MG63 (cell line): ENCODE data around the gene PRLH. TPM values are rescaled to one million over a fixed set of nuclear protein-coding genes. Genes with fewer than 3 reads are reported as not detected.

Experiments
- DNase-seq: peaks from one replicate; pipeline ENCODE4 v3.0.0-alpha.2; 2020
- H3K27me3 ChIP-seq: fragments of 250-450 bp; sonication (Bioruptor Pico); 2 replicates; pipeline ENCODE4 v1.5.1; 2020; ENCODE audit warnings: mild to moderate bottlenecking, moderate library complexity
- H3K36me3 ChIP-seq: fragments of 250-450 bp; sonication (Bioruptor Pico); 2 replicates; pipeline ENCODE4 v1.5.1; 2020; ENCODE audit warnings: mild to moderate bottlenecking, moderate library complexity
- H3K4me3 ChIP-seq: fragments of 250-450 bp; sonication (Bioruptor Pico); 2 replicates; pipeline ENCODE4 v1.5.1; 2020; ENCODE audit warnings: mild to moderate bottlenecking, moderate library complexity
- H3K9me3 ChIP-seq: fragments of 250-450 bp; sonication (Bioruptor Pico); 2 replicates; pipeline ENCODE4 v1.5.1; 2020; ENCODE audit warnings: mild to moderate bottlenecking, moderate library complexity
- total RNA-seq: library from RNA; depleted of rRNA; stranded (reverse); fragments of >200 nt; shearing (Covaris generic); gene quantifications from 2 replicates; pipeline ENCODE4 v1.2.3, GENCODE V29; 2014; ENCODE audit warnings: low replicate concordance

The PRLH gene
- total RNA-seq, 1 experiment from 2014 or later, result not detected

DNA sequence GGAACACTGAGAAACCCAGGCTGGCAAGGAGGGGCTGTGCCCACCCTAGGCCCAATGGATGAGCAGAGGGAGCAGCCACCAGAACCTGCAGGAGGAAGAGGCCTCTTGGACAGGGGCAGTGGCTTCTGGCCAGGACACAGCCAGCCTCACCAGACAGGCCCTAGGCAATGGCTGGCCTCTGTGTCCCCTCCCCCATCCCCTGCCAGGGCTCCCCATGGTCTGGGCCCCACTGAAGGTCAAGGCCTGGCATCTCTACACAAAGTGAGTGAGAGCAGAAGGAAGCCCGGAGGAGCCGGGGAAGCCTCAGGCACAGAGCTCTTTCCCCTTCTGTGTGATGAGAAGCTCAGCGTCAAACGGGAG, 6.3 kb downstream of the PRLH start:
- no peak overlapping the region for H3K4me3 ChIP-seq
- no peaks in the 10 kb centered on the region for H3K27me3 ChIP-seq
- no peaks in the 10 kb centered on the region for H3K36me3 ChIP-seq
- no peak for DNase-seq
- no peaks in the 10 kb centered on the region for H3K9me3 ChIP-seq

DNA sequence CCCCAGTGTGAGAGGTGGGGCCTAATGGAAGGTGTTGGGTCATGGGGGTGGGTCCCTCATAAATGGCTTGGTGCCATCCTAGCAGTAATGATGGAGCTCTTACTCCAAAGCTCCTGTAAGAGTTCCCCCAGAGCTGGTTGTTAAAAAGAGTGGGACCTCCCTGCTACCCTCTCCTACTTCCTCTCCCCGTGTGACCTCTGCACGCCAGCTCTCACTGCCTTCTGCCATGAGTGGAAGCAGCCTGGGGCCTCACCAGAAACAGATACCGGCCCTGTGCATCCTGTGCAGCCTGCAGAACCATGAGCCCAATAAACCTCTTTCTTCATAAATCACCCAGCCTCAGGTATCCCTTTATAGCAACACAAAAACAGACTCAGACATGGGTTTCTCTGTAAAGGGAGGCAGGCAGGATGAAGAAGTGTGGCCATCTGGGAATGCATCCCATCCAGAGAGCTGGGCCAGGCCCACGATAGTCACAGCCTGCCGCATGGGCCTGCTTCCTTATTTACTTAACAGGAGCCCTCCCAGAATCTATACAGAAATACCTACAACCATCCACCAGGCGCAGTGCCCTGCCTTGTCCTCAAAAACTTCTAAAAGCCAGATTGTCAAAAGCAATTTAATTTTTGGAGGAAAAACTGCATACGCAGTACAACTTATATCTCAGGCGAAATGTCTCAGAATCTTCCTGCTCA, 7.5 kb downstream of the PRLH start:
- H3K36me3 ChIP-seq, result no peaks in the 10 kb centered on the region
- no peak for DNase-seq

DNA sequence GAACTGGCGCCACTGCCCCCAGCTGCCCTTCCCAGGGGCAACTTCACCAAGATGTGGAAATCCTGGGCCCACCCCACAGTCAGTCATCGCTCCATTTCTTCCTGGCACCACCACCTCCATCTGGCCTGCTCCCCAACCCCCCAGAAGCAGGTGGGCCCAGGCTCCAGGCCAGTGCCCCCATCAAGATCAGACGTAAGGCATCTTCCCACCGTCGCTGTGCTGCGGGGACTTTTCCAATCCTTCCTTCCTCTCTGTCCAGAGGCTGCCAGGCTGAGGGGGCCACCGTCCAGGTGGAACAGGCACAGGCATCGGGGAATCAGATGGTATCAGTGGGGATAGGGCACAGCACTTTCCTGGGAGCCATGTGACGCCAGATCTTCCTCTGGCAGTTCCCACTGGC, 8.1 kb downstream of the PRLH start:
- Histone ChIP-seq H3K9me3 (no peaks in the 10 kb centered on the region), H3K27me3 (no peaks in the 10 kb centered on the region), H3K4me3 (no peak overlapping the region), H3K36me3 (no peaks in the 10 kb centered on the region)
- DNase-seq, result no peak

More for the DNA sequence above, 7.5 kb downstream of the PRLH start:
- H3K9me3 ChIP-seq, result no peaks in the 10 kb centered on the region
- no peaks in the 10 kb centered on the region for H3K27me3 ChIP-seq
- no peak overlapping the region for H3K4me3 ChIP-seq

DNA sequence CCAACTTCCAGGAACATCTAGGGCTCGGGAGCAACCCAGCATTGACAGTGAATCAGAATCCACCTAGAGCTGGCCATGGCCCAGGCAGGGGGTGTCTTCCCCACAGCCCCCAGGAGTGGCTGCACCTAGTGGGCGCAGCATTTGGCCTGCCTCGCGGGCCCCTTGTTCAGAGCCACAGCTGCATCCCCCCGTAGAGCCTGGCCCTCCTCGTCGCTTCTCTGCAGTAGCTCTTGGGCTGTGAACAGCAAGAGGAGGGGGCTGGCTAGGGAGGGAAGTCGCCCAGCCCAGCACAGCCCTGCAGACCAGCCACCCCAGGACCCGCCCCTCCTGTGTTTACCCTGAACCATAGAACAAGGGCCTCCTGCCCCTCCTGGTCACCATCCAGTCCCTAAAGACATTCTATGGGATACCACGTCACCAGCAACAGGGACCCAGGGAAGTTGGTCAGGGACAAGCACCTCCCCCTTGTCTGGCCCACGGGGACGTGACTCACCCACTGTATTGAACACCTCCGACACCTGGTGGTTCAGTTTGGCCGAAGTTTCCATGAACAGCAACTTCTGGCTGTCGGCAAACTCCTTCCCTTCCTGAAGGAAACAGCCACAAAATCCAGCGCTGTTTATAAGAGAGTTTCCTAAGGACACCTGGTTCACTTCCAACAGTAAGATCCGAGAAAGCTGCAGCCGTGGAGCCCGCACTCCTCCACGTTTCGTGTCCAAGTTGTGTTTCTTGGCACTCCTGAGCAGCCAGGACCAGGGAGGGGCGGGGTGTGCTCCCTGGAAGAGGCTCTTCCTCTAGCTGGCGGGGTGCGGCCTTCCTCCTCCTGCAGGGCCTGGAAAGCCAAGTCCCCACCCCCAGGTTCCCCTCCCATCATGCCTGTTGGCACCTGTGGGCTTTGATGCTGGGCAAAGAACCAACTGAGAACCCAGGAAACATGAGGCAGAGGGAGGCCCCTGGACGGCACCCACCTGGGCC, 8.8 kb downstream of the PRLH start:
- DNase-seq, result no peak
- no peaks in the 10 kb centered on the region for H3K27me3 ChIP-seq
- H3K4me3 ChIP-seq, result no peak overlapping the region
- H3K36me3 ChIP-seq, result no peaks in the 10 kb centered on the region
- no peaks in the 10 kb centered on the region for H3K9me3 ChIP-seq

DNA sequence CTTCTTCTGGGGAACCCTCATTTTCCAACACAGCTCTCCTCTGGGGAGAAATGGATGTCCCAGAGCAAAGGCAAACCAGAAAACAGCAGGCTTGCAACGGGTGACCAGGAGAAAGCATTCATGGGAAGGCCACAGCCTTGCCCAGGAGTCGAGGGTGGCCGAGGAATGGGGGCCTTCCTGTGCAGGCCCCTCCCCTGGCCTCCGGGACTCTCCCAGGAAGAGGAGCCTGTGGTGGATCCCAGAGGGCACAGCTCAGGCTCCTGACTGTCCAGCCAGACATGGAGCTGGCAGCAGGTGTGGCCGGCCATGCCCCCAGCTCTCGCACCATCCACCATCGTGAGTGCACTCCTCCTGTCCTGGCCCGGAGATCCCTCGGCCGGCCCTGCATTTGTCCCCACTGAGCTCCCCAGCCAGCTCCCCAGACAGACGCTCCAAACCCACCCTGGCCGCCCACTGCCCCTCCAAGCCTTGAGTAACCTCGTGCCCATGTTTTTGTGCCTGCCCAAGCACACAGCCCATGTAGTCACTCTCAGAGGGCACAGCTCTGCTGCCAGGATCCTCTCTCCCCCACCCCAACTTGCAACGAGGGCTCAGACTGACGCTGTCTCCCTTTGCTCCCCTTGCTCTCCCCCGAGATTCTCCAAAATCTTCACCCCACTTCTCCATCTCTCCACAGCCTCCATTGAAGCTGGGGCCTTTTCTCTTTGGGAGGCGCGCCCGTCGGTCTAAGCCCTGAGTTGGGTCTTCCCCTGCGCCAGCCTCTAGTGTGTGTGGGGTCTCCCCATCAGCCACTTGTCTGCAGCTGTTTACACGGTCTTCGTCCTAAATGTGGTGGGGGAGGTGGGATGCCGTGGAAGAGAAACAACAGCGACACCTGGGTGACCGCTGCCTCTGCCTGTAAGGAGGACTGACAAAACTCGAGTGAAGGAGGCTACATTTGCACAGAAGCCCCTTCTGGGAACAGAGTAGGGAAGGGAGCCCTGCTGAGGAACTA, 9.8 kb downstream of the PRLH start:
- H3K4me3 ChIP-seq, result no peak overlapping the region
- no peaks in the 10 kb centered on the region for H3K36me3 ChIP-seq
- no peak for DNase-seq
- H3K9me3 ChIP-seq, result no peaks in the 10 kb centered on the region
- H3K27me3 ChIP-seq, result no peaks in the 10 kb centered on the region

DNA sequence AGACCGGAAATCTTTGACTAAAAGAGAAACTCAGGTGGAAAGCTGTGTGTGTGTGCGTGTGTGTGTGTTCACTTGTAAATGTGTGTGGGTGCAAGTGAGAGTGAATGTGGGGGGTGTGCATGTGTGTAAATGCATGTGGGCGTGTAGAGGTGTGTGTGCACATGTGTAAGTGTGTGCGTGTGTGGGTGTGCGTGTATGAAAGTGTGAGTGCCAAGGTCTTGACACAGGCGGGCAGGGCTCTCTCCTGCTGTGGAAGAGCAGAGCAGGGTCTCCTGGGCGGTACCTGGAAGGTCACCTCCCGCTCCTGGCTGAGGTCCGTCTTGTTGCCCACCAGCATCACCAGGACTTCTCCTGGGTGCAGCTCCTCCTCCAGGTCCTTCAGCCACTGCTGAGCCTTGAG, 10.6 kb downstream of the PRLH start:
- no peaks in the 10 kb centered on the region for H3K36me3 ChIP-seq
- no peaks in the 10 kb centered on the region for H3K9me3 ChIP-seq
- H3K27me3 ChIP-seq, result no peaks in the 10 kb centered on the region
- H3K4me3 ChIP-seq, result no peak overlapping the region
- DNase-seq, result no peak

DNA sequence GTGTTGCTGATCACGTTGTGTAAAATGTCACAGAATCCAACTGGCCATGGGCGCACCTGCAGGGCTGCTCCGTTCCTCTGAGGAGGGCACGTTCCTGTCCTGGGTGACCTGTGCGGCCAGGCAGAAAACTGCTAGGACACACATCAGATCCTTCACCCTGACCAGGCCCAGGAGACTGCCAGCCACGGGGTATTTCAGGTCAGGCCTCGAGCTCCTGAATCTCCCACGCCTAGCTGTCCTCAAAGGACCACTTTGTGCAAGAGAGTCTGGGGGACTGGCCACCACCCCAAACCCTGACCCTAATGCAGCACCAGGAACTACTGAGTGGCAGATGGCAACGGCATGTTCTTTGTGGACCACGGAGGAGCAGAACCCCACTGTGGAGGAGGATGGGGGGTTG, 11.1 kb downstream of the PRLH start:
- DNase-seq, result no peak
- H3K27me3 ChIP-seq, result no peaks in the 10 kb centered on the region
- no peaks in the 10 kb centered on the region for H3K9me3 ChIP-seq
- H3K4me3 ChIP-seq, result no peak overlapping the region
- H3K36me3 ChIP-seq, result no peaks in the 10 kb centered on the region

DNA sequence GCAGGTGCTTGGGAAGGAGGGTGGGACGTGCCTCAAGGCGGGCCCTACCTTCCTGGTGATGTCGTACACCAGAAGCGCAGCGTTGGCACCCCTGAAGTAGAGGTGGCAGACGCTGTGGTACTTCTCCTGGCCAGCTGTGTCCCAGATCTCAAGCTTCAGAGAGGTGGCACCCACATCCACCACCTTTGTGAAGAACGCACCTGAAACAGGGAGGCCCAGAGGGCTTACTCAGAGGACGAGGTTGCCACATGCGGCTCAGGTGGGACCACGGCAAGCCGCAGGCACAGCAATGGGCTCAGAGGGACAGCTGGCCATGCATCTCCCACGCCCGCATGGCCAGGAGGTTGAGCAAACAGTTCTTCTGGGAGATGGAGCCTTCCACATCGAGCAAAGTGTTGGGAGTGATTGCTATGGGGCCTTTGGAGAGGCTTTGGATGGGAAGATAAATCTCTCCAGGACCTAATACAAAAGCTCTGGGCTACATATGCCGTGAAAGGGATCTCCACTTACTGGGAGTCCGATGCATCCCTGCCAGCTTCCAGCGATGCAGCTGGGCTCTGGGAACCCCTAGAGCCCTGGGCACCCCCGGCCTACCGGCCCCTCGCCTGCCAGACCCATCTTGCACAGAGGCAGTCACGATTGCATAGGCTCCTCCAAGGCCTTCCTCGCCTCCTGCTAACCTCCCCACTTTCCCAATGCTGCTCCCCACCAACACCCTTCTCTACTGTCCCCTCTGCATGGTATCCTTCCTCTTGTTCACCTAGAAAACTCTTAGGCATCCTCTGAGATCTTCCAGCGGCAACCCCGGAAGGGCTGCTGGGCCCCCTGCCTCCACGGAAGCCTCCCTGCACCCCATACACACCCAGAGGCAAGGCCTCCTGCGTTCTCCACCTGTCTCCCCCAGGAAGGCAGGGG, 11.8 kb downstream of the PRLH start:
- no peak for DNase-seq
- Histone ChIP-seq H3K36me3 (no peaks in the 10 kb centered on the region), H3K27me3 (no peaks in the 10 kb centered on the region), H3K9me3 (no peaks in the 10 kb centered on the region), H3K4me3 (no peak overlapping the region)

DNA sequence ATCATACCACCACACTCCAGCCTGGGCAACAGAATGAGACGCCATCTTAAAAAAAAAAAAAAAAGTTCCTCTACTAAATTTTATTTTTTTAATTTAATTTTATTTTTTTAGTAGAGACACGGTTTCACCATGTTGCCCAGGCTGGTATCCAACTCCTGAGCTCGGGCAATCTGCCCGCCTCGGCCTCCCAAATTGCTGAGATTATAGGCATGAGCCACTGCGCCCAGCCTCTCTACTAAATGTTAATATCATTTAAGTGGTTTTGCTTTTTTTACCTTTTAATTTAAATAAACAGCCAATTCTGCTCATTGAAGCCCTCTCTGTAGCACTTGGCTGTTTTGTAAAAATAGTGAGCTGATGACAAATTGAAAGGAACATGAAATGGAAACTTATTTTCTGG, 15.0 kb downstream of the PRLH start:
- Histone ChIP-seq H3K9me3 (no peaks in the 10 kb centered on the region), H3K27me3 (no peaks in the 10 kb centered on the region), H3K36me3 (no peaks in the 10 kb centered on the region), H3K4me3 (no peak overlapping the region)
- DNase-seq, result no peak

DNA sequence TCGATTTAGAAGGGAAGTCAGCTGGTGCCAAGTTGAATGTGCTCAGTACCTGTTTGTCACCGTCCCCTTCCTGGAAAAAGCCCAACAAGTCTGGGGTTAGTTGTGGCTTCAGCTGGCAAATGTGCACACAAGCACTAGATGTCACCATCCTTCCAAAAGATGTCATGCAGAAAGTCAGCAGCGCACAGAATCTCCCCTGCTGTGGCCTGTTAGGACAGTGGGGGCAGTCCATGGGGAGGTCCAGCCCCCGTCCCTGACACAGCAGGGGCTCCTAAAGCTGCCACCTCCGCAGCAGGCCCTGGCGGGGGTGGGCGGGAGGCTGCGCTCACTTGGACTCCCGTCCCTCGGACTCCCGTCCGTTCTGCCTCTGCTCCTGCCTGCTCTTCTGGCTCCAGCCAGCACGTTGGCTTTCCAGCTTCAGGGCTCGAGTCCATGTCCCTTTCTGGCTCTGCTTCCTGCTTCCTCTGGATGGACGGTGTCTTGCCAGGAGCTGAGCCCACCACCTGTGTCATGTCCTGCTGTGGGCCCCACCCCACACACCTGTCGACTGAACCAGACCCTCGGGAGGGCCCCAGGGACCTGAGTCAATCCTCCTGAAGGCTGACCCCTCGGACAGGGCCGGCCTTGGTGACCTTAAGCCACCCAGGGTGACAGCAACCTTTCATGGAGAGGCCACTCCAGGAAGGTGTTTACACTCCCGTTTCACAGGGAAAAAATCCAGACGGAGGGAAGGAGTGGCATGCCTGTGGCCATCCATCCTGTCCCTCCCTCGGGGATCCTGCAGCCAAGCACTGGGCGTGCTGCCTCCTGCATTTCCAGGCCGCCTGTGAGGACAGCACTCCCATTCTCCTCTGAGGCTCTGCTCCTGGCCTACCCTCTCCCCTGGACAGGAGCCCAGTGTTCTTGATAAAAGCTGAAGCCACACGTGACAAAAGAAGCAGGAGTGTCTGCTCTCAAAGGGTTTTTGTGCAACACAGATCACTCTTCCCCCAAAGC, 15.7 kb downstream of the PRLH start:
- H3K27me3 ChIP-seq, result no peaks in the 10 kb centered on the region
- H3K9me3 ChIP-seq, result no peaks in the 10 kb centered on the region
- no peaks in the 10 kb centered on the region for H3K36me3 ChIP-seq
- no peak overlapping the region for H3K4me3 ChIP-seq
- DNase-seq, result no peak

DNA sequence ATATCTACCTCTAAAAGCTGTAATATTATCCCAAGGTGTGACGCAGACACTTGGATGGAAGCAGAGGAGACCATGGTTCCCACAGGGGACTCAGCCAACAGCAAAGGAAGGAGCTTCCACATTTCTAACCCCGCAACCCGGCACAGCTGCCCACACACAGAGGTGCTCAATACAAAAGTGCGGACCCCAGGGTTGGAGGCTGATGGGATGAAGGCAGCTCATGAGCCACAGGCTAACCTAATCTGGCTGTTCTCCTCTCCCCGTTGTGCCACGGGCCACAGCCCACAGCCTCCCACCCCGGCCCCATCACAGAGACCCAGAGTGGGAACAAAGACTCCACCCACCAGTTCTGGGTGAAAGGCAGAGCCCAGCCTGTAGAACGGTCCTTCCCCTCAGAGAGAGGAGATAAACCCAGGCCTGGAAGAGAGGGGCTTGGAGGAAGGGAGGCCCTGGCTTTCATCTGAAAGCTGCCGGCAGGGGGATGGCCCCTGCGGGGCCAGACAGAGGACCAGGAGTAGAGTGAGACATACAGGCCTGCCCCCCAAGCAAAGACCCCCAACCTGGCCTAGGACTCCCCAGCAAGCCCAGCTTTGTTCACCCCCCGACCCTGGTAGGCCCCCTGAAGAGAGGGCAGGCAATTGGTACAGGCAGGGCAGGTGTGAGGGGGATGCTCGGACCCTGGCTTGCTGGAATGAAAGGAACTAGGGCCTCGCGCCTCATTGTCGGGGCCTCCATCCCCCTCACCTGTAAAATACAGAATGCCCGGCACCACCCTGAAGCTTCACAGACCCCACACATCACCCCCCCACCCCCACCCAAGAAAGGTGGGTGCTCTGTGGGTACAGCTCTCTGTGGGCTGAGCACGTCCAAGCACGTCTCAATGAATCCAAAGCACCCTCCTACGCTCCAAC, 17.3 kb downstream of the PRLH start:
- H3K36me3 ChIP-seq, result no peaks in the 10 kb centered on the region
- no peaks in the 10 kb centered on the region for H3K27me3 ChIP-seq
- DNase-seq, result no peak
- no peak overlapping the region for H3K4me3 ChIP-seq
- no peaks in the 10 kb centered on the region for H3K9me3 ChIP-seq

DNA sequence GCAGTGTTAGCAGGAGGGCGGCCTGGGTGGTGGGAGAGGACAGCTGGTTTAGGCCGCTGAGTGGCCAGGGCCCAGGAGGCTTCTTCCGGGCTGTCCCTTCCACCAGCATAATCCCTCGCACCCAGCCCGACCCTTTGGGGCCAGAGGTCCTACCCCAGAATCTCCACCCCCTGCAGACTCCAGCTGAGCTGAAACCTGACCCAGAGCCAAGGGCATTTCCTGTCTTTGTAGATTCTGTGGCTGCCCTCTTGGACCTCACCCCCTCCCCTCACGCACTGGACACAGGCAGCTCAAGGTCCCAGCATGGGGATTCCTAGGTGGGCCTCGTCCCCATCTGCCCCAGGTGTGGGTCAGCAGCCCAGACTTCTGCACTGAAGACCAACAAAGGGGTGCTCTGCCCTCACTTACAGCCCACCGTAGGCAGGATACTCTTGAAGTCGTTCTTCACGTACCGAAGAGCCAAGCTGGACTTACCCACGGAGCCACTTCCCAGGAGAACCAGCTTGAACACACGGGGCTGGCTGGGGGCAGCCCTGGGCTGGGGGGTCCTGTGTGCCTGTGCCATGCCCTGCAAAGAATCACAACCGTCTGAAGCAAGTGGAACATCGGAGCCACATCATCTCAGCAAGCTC, 19.3 kb downstream of the PRLH start:
- no peak for DNase-seq
- no peaks in the 10 kb centered on the region for H3K27me3 ChIP-seq
- no peaks in the 10 kb centered on the region for H3K9me3 ChIP-seq
- H3K36me3 ChIP-seq, result no peaks in the 10 kb centered on the region
- no peak overlapping the region for H3K4me3 ChIP-seq

DNA sequence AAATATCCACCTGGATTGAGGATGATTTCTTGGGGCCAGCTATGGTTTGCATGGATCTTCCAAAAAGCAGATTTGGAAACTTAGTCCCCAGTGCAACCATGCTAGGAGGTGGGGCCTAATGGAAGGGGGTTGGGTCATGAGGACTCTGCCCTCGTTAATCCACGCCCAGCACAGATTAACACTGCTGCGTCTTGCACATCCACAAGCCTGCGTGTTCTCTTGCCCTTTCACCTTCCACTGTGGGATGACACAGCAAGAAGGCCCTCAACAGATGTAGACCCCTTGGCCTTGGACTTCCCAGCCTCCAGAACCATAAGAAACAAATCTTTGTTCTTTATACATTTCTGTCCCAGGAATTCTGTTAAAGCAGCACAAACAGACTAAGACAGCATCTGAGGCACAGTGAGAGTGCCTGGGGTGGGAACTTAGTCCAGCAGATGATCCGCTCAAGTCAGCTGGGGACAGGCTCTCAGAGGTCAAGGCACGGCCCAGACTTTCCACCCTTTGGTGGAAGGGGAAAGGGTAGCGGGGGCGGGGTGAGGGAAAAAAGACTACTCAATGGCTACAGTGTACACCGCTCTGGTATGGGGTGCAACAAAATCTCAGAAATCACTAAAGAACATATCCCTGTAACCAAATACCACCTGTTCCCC, 21.8 kb downstream of the PRLH start:
- H3K36me3 ChIP-seq, result no peaks in the 10 kb centered on the region
- H3K9me3 ChIP-seq, result no peaks in the 10 kb centered on the region
- H3K4me3 ChIP-seq, result no peak overlapping the region
- DNase-seq, result no peak
- H3K27me3 ChIP-seq, result no peaks in the 10 kb centered on the region
